ENCODE results near the gene DLG1. TPM values are rescaled to one million over a fixed set of nuclear protein-coding genes. Genes with fewer than 3 reads are reported as not detected.

DLG1 gene
- total and polyA plus RNA-seq, 2 experiments from 2014 or later, result 27.6 to 98.0 TPM

- no peaks in the 10 kb centered on the region for H3K36me3 ChIP-seq (ENCODE audit: insufficient read depth)
- H3K4me1 ChIP-seq (ENCODE audit: insufficient read depth), result no peaks in the 10 kb centered on the region
- DNase-seq (ENCODE audit: low spot score) (no peak), ATAC-seq (no peak)
- no peaks in the 10 kb centered on the region for H4K20me1 ChIP-seq (replicated peaks; ENCODE audit: insufficient read depth)
- H2AFZ ChIP-seq, result no peak overlapping the region
- no peak overlapping the region for H3K4me3 ChIP-seq
- H3K9me2 ChIP-seq (ENCODE audit: insufficient read depth), result no peaks in the 10 kb centered on the region
- no peaks in the 10 kb centered on the region for H3K36me3 Mint-ChIP-seq (ENCODE audit: low read depth)
- H3K27me3 Mint-ChIP-seq (ENCODE audit: insufficient read depth, low read depth, poor library complexity), result peaks cover 8% of the 10 kb centered on the region
- no peaks in the 10 kb centered on the region for H3K9me3 Mint-ChIP-seq
- no peak overlapping the region for H3K27ac ChIP-seq (ENCODE audit: low read depth)
- peaks cover 4% of the 10 kb centered on the region for H3K27me3 ChIP-seq (ENCODE audit: insufficient read depth)
- no peaks in the 10 kb centered on the region; the same call in 2 of the 3 replicates for H3K4me1 Mint-ChIP-seq
- H3F3A ChIP-seq (replicated peaks; ENCODE audit: low read depth), result 0 out of 2 replicates have a peak, but pooled peaks cover 4% of the 10 kb centered on the region
- TF ChIP-seq, protein P1, sequence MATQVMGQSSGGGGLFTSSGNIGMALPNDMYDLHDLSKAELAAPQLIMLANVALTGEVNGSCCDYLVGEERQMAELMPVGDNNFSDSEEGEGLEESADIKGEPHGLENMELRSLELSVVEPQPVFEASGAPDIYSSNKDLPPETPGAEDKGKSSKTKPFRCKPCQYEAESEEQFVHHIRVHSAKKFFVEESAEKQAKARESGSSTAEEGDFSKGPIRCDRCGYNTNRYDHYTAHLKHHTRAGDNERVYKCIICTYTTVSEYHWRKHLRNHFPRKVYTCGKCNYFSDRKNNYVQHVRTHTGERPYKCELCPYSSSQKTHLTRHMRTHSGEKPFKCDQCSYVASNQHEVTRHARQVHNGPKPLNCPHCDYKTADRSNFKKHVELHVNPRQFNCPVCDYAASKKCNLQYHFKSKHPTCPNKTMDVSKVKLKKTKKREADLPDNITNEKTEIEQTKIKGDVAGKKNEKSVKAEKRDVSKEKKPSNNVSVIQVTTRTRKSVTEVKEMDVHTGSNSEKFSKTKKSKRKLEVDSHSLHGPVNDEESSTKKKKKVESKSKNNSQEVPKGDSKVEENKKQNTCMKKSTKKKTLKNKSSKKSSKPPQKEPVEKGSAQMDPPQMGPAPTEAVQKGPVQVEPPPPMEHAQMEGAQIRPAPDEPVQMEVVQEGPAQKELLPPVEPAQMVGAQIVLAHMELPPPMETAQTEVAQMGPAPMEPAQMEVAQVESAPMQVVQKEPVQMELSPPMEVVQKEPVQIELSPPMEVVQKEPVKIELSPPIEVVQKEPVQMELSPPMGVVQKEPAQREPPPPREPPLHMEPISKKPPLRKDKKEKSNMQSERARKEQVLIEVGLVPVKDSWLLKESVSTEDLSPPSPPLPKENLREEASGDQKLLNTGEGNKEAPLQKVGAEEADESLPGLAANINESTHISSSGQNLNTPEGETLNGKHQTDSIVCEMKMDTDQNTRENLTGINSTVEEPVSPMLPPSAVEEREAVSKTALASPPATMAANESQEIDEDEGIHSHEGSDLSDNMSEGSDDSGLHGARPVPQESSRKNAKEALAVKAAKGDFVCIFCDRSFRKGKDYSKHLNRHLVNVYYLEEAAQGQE (IDR thresholded peaks at IDR 0.05; ENCODE audit: unreplicated experiment), result no peak
- TF ChIP-seq ZNF114 (CRISPR knock-in tag; IDR thresholded peaks at IDR 0.05) (no peak), EZH2phosphoT487 (IDR thresholded peaks at IDR 0.05; ENCODE audit: unreplicated experiment) (no peak), ZNF331 (CRISPR knock-in tag; IDR thresholded peaks at IDR 0.05; ENCODE audit: low read depth) (no peak), EZH2 (IDR thresholded peaks at IDR 0.05; ENCODE audit: low read depth, unreplicated experiment) (no peak), NANOG (IDR thresholded peaks at IDR 0.05; ENCODE audit: borderline replicate concordance) (no peak), POLR2AphosphoS5 (IDR thresholded peaks at IDR 0.05; ENCODE audit: low read depth) (no peak), ETS1 (IDR thresholded peaks at IDR 0.05) (no peak), JUNB (IDR thresholded peaks at IDR 0.05; ENCODE audit: unreplicated experiment) (no peak), STAT1 (IDR thresholded peaks at IDR 0.05; ENCODE audit: unreplicated experiment) (no peak), CREB1 (CRISPR knock-in tag; IDR thresholded peaks at IDR 0.05; ENCODE audit: low read depth) (no peak)
- TF ChIP-seq, protein P2, sequence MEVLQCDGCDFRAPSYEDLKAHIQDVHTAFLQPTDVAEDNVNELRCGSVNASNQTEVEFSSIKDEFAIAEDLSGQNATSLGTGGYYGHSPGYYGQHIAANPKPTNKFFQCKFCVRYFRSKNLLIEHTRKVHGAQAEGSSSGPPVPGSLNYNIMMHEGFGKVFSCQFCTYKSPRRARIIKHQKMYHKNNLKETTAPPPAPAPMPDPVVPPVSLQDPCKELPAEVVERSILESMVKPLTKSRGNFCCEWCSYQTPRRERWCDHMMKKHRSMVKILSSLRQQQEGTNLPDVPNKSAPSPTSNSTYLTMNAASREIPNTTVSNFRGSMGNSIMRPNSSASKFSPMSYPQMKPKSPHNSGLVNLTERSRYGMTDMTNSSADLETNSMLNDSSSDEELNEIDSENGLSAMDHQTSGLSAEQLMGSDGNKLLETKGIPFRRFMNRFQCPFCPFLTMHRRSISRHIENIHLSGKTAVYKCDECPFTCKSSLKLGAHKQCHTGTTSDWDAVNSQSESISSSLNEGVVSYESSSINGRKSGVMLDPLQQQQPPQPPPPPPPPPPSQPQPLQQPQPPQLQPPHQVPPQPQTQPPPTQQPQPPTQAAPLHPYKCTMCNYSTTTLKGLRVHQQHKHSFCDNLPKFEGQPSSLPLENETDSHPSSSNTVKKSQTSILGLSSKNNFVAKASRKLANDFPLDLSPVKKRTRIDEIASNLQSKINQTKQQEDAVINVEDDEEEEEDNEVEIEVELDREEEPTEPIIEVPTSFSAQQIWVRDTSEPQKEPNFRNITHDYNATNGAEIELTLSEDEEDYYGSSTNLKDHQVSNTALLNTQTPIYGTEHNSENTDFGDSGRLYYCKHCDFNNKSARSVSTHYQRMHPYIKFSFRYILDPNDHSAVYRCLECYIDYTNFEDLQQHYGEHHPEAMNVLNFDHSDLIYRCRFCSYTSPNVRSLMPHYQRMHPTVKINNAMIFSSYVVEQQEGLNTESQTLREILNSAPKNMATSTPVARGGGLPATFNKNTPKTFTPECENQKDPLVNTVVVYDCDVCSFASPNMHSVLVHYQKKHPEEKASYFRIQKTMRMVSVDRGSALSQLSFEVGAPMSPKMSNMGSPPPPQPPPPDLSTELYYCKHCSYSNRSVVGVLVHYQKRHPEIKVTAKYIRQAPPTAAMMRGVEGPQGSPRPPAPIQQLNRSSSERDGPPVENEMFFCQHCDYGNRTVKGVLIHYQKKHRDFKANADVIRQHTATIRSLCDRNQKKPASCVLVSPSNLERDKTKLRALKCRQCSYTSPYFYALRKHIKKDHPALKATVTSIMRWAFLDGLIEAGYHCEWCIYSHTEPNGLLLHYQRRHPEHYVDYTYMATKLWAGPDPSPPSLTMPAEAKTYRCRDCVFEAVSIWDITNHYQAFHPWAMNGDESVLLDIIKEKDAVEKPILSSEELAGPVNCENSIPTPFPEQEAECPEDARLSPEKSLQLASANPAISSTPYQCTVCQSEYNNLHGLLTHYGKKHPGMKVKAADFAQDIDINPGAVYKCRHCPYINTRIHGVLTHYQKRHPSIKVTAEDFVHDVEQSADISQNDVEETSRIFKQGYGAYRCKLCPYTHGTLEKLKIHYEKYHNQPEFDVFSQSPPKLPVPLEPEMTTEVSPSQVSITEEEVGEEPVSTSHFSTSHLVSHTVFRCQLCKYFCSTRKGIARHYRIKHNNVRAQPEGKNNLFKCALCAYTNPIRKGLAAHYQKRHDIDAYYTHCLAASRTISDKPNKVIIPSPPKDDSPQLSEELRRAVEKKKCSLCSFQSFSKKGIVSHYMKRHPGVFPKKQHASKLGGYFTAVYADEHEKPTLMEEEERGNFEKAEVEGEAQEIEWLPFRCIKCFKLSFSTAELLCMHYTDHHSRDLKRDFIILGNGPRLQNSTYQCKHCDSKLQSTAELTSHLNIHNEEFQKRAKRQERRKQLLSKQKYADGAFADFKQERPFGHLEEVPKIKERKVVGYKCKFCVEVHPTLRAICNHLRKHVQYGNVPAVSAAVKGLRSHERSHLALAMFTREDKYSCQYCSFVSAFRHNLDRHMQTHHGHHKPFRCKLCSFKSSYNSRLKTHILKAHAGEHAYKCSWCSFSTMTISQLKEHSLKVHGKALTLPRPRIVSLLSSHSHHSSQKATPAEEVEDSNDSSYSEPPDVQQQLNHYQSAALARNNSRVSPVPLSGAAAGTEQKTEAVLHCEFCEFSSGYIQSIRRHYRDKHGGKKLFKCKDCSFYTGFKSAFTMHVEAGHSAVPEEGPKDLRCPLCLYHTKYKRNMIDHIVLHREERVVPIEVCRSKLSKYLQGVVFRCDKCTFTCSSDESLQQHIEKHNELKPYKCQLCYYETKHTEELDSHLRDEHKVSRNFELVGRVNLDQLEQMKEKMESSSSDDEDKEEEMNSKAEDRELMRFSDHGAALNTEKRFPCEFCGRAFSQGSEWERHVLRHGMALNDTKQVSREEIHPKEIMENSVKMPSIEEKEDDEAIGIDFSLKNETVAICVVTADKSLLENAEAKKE (CRISPR knock-in tag; IDR thresholded peaks at IDR 0.05), result no peak
- TF ChIP-seq, protein P3, sequence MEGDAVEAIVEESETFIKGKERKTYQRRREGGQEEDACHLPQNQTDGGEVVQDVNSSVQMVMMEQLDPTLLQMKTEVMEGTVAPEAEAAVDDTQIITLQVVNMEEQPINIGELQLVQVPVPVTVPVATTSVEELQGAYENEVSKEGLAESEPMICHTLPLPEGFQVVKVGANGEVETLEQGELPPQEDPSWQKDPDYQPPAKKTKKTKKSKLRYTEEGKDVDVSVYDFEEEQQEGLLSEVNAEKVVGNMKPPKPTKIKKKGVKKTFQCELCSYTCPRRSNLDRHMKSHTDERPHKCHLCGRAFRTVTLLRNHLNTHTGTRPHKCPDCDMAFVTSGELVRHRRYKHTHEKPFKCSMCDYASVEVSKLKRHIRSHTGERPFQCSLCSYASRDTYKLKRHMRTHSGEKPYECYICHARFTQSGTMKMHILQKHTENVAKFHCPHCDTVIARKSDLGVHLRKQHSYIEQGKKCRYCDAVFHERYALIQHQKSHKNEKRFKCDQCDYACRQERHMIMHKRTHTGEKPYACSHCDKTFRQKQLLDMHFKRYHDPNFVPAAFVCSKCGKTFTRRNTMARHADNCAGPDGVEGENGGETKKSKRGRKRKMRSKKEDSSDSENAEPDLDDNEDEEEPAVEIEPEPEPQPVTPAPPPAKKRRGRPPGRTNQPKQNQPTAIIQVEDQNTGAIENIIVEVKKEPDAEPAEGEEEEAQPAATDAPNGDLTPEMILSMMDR (conservative IDR thresholded peaks at IDR 0.05; ENCODE audit: low read depth in 2 of 2), result no peak
- H3K79me2 ChIP-seq (replicated peaks; ENCODE audit: insufficient read depth), result no peaks in the 10 kb centered on the region
- no peak overlapping the region for H3K27ac Mint-ChIP-seq
- no peak overlapping the region for H3K4me3 Mint-ChIP-seq
- H3K4me2 ChIP-seq, result no peak overlapping the region
Observed at GRCh38 chr3:197035577-197035976, 262.8 kb downstream of the DLG1 start.
